HCT116 (cell line): Measurements from ENCODE around the gene COPS7B. TPM values are rescaled to one million over a fixed set of nuclear protein-coding genes. Genes with fewer than 3 reads are reported as not detected.

Experiments used
- ATAC-seq: fragments of 200-7000 bp; cut with Tn5 transposase; 2 replicates; pipeline ENCODE4 v1.9.1; 2020; ENCODE audit warnings: mild to moderate bottlenecking, moderate library complexity
- BruUV-seq: library from RNA; stranded (reverse); fragments of 400-500 nt; replicated peaks from 2 replicates; lab custom pipeline; 2021; lab: Mats Ljungman, UMichigan
- CTCF ChIA-PET: fragments of 300-600 bp; sonication (Branson Sonifier 250); formaldehyde crosslinking; loops from one replicate; lab custom pipeline; 2021; ENCODE audit warnings: antibody characterized with exemption; lab: Charles Lee
- POLR2A ChIA-PET: fragments of 300-600, 350-600 bp; sonication (Branson Sonifier 250); formaldehyde crosslinking; loops from one replicate; lab custom pipeline; 2021; ENCODE audit warnings: antibody characterized with exemption; lab: Charles Lee
- RAD21 ChIA-PET, 2 experiments: fragments of 300-600 bp; sonication (Branson Sonifier 250); formaldehyde crosslinking; loops; one replicate each; lab custom pipeline; 2023; ENCODE audit warnings: low total read pairs in 2 of 2; ENCODE audit not compliant: uncharacterized antibody in 2 of 2, unreplicated experiment in 2 of 2, low non-redundant PET in 1 of 2; lab: Charles Lee
- DNase-seq: peaks from one replicate; pipeline ENCODE4 v3.0.0-alpha.2; 2010; ENCODE audit warnings: low read depth, low spot score
- H2AFZ ChIP-seq: fragments of 200-600 bp; shearing (Covaris generic), sonication (generic); 2 replicates; pipeline ENCODE4 v1.6.1; 2017; ENCODE audit warnings: low read depth, mixed run types, mixed read lengths, antibody characterized with exemption, low read length; ENCODE audit not compliant: poor library complexity, severe bottlenecking
- H3K27ac ChIP-seq: 2 replicates; pipeline ENCODE4 v1.5.1; 2012; ENCODE audit warnings: low read depth, low read length
- H3K27me3 ChIP-seq: fragments of 200-600 bp; sonication (generic); 2 replicates; pipeline ENCODE4 v1.6.1; 2016; ENCODE audit warnings: mixed run types, low read length, mixed read lengths; ENCODE audit not compliant: insufficient read depth
- H3K36me3 ChIP-seq, 2 experiments: fragments of 200-500 bp in 1 of 2; fragments of 200-600 bp in 1 of 2; sonication (Bioruptor generic) in 1 of 2; sonication (generic) in 1 of 2; 2 replicates each; pipeline versions ENCODE4 v1.5.1 to v1.6.1; 2014 to 2016; ENCODE audit warnings: low read length in 2 of 2, inconsistent platforms in 1 of 2, mixed read lengths in 1 of 2, mixed run types in 1 of 2; ENCODE audit not compliant: insufficient read depth in 2 of 2, control insufficient read depth in 1 of 2
- H3K4me1 ChIP-seq, 2 experiments: fragments of 200-600 bp in 1 of 2; sonication (generic) in 1 of 2; 2 replicates each; pipeline versions ENCODE4 v1.5.1 to v1.6.1; 2012 to 2017; ENCODE audit warnings: low read length in 2 of 2, inconsistent platforms in 1 of 2, mild to moderate bottlenecking in 1 of 2, mixed read lengths in 1 of 2, mixed run types in 1 of 2, moderate library complexity in 1 of 2; ENCODE audit not compliant: insufficient read depth in 2 of 2, control insufficient read depth in 1 of 2
- H3K4me2 ChIP-seq: fragments of 200-600 bp; sonication (generic); 2 replicates; pipeline ENCODE4 v1.6.1; 2017; ENCODE audit warnings: mixed run types, low read length, mixed read lengths
- H3K4me3 ChIP-seq, 2 experiments: fragments of 200-600 bp in 1 of 2; sonication (generic) in 1 of 2; replicated peaks in 1 of 2; 2 replicates each; pipeline ENCODE4 v1.5.1; 2011 to 2016; ENCODE audit warnings: low read length in 2 of 2, control low read depth in 1 of 2, low read depth in 1 of 2, mild to moderate bottlenecking in 1 of 2, mixed read lengths in 1 of 2, mixed run types in 1 of 2
- H3K79me2 ChIP-seq: fragments of 200-600 bp; sonication (generic); 2 replicates; pipeline ENCODE4 v1.6.1; 2017; ENCODE audit warnings: mild to moderate bottlenecking, mixed run types, low read length, moderate library complexity, mixed read lengths; ENCODE audit not compliant: insufficient read depth
- H3K9ac ChIP-seq: fragments of 200-600 bp; sonication (generic); 2 replicates; pipeline ENCODE4 v1.6.1; 2016; ENCODE audit warnings: low read length, mixed read lengths
- H3K9me2 ChIP-seq: fragments of 200-600 bp; sonication (generic), shearing (Covaris generic); 2 replicates; pipeline ENCODE4 v1.6.1; 2017; ENCODE audit warnings: mixed run types, mild to moderate bottlenecking, moderate library complexity; ENCODE audit not compliant: insufficient read depth
- H3K9me3 ChIP-seq, 2 experiments: fragments of 200-500 bp in 1 of 2; fragments of 200-600 bp in 1 of 2; sonication (Bioruptor generic) in 1 of 2; sonication (generic) in 1 of 2; 2 replicates each; pipeline ENCODE4 v1.6.1; 2014 to 2017; ENCODE audit warnings: low read length in 2 of 2, mixed read lengths in 2 of 2, inconsistent platforms in 1 of 2, low read depth in 1 of 2, mild to moderate bottlenecking in 1 of 2, mixed run types in 1 of 2, moderate library complexity in 1 of 2; ENCODE audit not compliant: control insufficient read depth in 1 of 2, insufficient read depth in 1 of 2
- H4K20me1 ChIP-seq: fragments of 200-600 bp; sonication (generic), shearing (Covaris generic); 2 replicates; pipeline ENCODE4 v1.6.1; 2017; ENCODE audit warnings: mixed run types, mild to moderate bottlenecking, moderate library complexity; ENCODE audit not compliant: insufficient read depth
- ATF3 ChIP-seq: IDR thresholded peaks from 2 replicates; pipeline ENCODE4 v1.6.1; 2012
- CEBPB ChIP-seq: IDR thresholded peaks from 2 replicates; pipeline ENCODE4 v1.6.1; 2012; ENCODE audit warnings: low read depth
- EGR1 ChIP-seq: IDR thresholded peaks from 2 replicates; pipeline ENCODE4 v1.6.1; 2012; ENCODE audit warnings: low read depth
- EZH2 ChIP-seq: fragments of 200-600 bp; sonication (generic); IDR thresholded peaks from 2 replicates; pipeline ENCODE4 v1.6.1; 2017; ENCODE audit warnings: antibody characterized with exemption, mixed run types
- EZH2phosphoT487 ChIP-seq: fragments of 200-600 bp; IDR thresholded peaks from 2 replicates; pipeline ENCODE4 v1.6.1; 2018; ENCODE audit warnings: antibody characterized with exemption, borderline replicate concordance
- FOSL1 ChIP-seq: IDR thresholded peaks from 2 replicates; pipeline ENCODE4 v1.6.1; 2012; ENCODE audit warnings: low read depth
- JUND ChIP-seq: IDR thresholded peaks from 2 replicates; pipeline ENCODE4 v1.6.1; 2012
- MAX ChIP-seq: IDR thresholded peaks from 2 replicates; pipeline ENCODE4 v1.6.1; 2012
- POLR2A ChIP-seq: IDR thresholded peaks from 2 replicates; pipeline ENCODE4 v1.7.0; 2011; ENCODE audit warnings: borderline replicate concordance; ENCODE audit not compliant: insufficient read depth, insufficient read length; ENCODE audit errors: extremely low read depth
- POLR2AphosphoS5 ChIP-seq: IDR thresholded peaks from 2 replicates; pipeline ENCODE4 v1.6.1; 2011; ENCODE audit warnings: mild to moderate bottlenecking, low read depth, low read length, moderate library complexity
- SP1 ChIP-seq: IDR thresholded peaks from 2 replicates; pipeline ENCODE4 v1.6.1; 2012; ENCODE audit warnings: low read depth
- SRF ChIP-seq: IDR thresholded peaks from 2 replicates; pipeline ENCODE4 v1.6.1; 2012; ENCODE audit warnings: low read depth
- TCF7L2 ChIP-seq: IDR thresholded peaks from 2 replicates; pipeline ENCODE4 v1.7.0; 2011; ENCODE audit warnings: borderline replicate concordance, inconsistent platforms; ENCODE audit not compliant: insufficient read depth, insufficient read length; ENCODE audit errors: extremely low read depth
- YY1 ChIP-seq: IDR thresholded peaks from 2 replicates; pipeline ENCODE4 v1.6.1; 2011; ENCODE audit warnings: low read length, low read depth, moderate library complexity, mild to moderate bottlenecking; ENCODE audit not compliant: insufficient replicate concordance; ENCODE audit errors: extremely low read depth
- ZBTB33 ChIP-seq: IDR thresholded peaks from 2 replicates; pipeline ENCODE4 v1.6.1; 2011; ENCODE audit warnings: mild to moderate bottlenecking, low read length, moderate library complexity; ENCODE audit not compliant: insufficient replicate concordance; ENCODE audit errors: extremely low read depth
- ZNF274 ChIP-seq: fragments of 200-500 bp; sonication (Bioruptor generic); IDR thresholded peaks from 2 replicates; pipeline ENCODE4 v1.6.1; 2014; ENCODE audit warnings: mild to moderate bottlenecking, low read depth, low read length, inconsistent platforms
- intact Hi-C: fragments of 100-400 bp; cut with micrococcal nuclease; formaldehyde crosslinking; loops from 2 replicates; pipeline ENCODE4 v1.10.0; 2022
- total RNA-seq: library from RNA; stranded (reverse); gene quantifications from one replicate; pipeline ENCODE4 v1.2.1, GENCODE V29; 2021; ENCODE audit not compliant: unreplicated experiment

COPS7B gene
- total RNA-seq, 1 experiment from 2014 or later: 52.9 TPM

DNA sequence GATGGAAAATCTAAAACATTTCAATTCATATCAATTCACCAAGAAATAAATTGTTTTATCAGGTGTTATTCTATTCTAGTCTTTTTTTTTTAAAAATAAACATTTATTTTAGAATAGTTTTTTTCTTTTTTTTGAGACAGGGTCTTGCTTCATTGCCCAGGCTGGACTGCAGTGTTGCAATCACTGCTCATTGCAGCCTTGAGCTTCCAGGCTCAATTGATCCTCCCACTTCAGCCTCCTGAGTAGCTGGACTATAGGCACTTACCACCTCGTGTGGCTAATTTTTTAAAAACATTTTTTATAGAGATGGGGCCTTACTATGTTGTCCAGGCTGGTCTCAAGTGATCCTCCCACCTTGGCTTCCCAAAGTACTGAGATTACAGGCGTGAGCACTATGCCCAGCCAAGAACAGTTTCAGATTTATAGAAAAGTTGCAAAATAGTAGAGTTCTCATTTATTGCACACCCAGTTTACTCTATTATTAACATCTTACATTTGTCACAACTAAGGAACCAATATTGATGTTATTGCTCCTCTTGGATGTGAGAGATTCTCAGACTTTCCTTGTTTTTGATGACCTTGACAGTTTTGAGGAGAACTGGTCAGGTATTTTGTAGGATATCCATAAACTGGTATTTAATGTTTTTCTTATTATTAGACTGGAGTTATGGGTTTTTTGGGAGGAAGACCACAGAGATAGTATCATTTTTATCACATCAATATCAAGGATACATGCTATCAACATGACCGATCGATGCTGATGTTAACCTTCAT is 35.0 kb upstream of the COPS7B start:
- ChIA-PET RAD21 (no interaction called here), CTCF (no interaction called here), POLR2A (no interaction called here)
- intact Hi-C loops: no loop called here
- no peaks in the 10 kb centered on the region for H3K27me3 ChIP-seq
- no peak for DNase-seq
- no peaks in the 10 kb centered on the region for H3K9me2 ChIP-seq
- no peaks in the 10 kb centered on the region for H3K36me3 ChIP-seq
- H3K79me2 ChIP-seq: no peaks in the 10 kb centered on the region
- TF ChIP-seq ATF3 (no peak), CEBPB (no peak), POLR2AphosphoS5 (no peak), JUND (no peak), SRF (no peak), POLR2A (no peak), ZBTB33 (no peak), ZNF274 (no peak), SP1 (no peak), MAX (no peak), FOSL1 (no peak), YY1 (no peak), EGR1 (no peak), EZH2phosphoT487 (no peak), EZH2 (no peak), TCF7L2 (no peak)
- no peak overlapping the region for H2AFZ ChIP-seq
- ATAC-seq: no peak
- H3K9me3 ChIP-seq: no peaks in the 10 kb centered on the region
- BruUV-seq: no TSS peak
- no peak overlapping the region for H3K4me3 ChIP-seq
- H3K4me2 ChIP-seq: no peak overlapping the region
- H3K9ac ChIP-seq: no peak overlapping the region
- H3K4me1 ChIP-seq: no peaks in the 10 kb centered on the region
- H3K27ac ChIP-seq: no peak overlapping the region
- H4K20me1 ChIP-seq: no peaks in the 10 kb centered on the region
